ENCODE data around the gene AHDC1.
"Not testable (repeated sequence)": the region's sequence is repeated elsewhere in the genome, so short reads cannot be mapped to it uniquely, and the experiment has no call there.

AHDC1 gene

DNA sequence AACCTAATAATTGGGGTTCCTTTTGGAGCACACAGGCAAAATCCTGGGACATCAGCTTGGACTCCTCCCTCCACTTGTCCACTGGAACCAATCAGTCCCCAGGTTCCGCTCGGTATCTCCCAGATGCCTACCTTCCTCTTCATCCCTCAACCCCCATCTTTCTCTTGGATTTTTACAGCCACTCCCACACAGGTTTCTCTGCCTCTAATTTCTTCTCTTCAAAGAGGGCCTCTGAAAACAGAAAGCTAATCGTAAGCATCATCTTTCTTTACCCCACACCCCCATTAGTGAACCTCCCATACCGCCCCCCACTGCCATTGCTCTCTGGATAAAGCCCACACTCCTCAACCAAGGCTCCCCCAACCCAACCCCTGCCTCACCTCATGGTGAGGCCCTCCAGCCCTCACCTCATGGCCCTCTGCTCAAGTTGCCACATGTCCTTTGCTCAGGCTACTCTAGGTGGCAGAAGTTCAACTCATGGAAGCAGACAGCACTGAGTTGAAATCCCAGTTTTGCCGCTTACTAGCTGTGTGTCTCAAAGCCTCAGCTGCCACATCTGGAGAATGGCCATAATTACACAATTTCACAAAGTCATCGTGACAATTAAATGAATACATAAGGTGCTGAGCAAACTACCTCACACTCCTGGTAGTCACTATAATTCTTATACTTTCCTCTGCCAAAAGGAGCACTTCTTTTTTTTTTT, 95.8 kb downstream of the AHDC1 start:
- DNase-seq: no peak

DNA sequence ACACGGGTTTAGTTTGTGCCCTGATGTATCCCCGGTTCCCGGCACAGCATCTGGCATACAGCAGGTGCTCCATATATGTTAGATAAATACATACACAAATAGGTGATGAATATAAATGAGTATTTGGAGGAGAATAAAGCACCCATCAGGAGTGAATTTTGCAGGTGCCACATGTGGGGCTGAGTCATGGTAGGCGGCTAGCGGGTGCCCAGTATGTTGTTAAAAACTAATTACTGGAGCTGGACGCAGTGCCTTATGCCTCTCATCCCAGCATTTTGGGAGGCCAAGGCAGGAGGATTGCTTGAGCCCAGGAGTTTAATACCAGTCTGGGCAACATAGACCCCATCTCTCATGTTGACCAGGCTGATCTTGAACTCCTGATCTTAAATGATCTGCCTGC, 97.2 kb downstream of the AHDC1 start:
- DNase-seq: no peak

DNA sequence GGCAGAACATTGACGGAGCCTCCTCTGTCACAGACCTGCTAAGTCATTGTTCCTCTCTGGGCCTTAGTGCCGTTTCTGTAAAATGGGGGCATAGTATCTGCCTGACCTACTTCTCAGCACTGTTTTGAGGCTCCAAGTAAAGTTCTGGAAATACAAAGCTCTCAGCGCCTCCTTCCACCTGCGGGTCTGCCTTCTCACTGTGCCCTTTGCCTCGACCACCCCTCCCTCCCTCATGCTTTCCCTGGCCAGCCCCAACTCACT, 98.6 kb downstream of the AHDC1 start:
- no peak for DNase-seq

DNA sequence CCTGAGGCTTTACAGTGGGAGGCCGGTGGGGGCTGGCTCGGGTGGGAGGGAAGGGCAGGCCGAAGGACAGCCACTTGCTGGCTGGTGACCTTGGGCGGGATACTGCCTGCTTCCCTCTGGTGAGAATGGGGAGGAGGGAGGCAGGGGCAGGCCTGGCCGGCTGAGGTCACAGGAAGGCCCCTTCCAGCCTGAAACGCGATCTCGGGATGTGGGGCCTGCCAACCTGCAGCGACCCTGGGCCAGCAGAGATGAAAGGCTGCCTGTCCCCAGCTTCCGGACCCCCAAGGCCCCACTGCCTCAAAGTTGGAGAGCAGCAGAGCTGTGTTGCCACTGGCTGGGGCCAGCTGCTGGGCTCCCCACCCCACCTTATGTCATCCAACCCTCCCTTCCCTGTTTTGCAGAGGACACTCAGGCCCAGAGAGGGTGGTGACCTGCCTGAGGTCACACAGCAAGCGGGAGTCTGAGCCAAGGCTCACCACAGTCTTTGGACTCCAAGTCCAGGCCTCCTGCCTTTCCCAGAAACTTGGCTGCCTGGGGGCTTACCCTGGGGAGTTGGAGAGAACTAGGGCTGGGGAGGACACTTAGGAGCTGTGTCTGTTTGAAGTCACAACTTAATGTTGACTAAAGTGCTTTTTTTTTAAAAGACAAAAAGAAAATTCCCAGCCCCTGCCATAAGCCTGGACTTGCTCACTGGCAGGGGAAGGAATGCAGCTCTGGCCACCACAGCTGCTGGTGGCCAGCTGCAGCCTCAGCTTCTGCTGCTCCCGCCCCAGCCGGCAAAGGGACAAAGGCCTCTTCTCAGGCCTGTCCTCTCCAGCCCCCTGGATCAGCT, 99.1 kb downstream of the AHDC1 start:
- DNase-seq: no peak

DNA sequence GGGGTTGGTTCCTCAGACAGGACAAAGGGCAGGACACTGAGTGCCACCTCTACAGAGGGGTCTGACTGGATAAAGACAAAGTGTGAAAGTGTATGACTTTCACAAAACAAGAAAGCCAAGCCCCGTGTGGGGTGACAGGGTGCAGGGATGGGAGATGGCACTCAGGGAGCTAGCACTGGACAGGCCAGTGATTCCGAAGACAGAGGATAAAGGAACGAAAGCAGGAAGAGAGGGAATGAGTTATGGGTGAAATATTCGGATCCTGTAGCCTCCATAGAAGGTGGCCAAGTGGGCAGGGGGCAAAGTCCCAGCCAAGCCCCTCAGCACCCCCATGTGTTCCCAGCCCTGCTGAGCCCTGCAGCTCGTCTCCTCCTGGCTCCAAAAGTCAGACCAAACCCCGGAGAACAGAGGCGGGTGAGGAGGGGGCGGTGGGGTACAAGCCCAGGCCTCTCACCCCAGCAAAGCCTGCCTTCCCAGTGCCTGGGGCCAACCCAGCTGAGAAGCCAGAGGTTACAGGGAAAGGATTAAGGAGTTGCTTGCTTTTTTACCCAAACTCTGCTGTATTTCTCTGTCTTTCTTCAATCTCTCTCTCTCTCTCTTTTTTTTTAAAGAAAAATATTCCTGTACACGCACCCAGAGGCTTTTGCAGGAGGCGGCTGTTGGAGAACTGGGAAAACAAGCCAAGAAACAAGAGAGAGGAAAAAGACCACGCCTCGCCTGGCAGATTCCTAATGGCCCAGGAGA, 99.9 kb downstream of the AHDC1 start:
- no peak for DNase-seq

DNA sequence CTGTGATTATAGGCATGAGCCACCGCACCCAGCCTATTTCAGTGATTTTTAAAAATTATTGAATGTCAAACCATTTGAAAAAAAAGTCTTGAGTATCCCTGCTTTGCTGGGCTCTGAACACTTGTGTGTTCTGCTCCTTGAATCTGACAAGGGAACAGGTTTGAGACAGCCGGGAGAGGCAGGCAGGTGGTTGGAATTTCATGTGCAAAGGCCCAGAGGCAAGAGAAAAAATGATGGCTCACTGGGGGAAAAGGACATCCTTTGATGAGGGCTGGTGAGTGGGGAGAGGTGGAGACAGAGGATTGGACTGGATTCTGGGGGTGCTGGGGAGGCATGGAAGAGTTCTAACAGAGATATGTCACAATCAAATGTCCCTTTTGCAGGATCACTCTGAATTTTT, 100.9 kb downstream of the AHDC1 start:
- DNase-seq: no peak

DNA sequence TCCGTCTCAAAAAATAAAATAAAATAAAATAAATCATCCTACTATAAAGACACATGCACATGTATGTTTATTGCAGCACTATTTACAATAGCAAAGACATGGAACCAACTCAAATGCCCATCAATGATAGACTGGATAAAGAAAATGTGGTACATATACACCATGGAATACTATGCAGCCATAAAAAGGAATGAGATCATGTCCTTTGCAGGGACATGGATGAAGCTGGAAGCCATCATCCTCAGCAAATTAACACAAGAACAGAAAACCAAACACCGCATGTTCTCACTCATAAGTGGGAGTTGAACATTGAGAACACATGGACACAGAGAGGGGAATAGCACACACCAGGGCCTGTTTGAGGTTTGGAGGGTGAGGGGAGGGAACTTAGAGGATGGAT, 102.8 kb downstream of the AHDC1 start:
- not testable (repeated sequence) for DNase-seq

DNA sequence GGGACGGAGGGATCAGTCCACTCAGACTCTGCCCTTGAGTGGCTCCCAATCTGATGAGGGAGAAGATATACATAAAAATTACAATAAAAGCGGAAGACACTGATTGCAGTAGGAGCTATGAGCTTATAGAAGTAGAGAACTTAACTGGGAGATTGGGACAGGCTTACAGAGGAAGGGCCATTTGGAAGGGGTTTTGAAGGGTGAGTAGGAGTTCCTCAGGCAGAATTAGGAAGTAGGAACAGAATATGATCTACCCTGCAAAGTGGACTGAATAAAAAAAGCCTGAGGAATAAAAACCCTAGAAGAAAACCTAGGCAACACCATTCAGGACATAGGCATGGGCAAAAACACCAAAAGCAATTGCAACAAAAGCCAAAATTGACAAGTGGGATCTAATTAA, 104.8 kb downstream of the AHDC1 start:
- no peak for DNase-seq

DNA sequence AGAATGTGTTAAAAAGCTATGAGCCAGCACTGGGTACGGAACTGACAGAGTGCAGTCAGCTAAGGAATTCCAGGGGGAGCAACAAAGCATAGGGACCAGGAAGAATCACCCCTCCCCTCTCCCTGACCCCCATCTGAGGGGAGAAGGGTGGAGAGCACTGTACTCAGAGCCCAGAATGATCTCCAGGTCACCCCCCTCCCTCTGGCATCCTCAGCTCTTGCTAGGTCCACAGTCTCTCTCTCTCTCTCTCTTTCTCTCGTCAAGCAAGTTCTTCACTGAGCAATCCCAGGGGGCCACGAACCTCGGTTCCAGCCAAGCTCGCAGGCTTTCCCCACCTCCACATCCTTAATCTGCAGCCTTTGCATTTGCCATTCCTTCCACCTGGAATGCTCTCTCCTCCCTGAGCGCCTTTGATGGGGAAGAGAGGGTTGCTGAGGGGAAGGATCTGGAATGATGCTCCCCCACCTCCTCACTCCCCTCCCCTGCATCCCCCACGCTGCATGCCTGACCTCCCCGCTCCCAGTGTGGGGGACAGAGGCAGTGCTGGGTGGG, 107.3 kb downstream of the AHDC1 start:
- no peak for DNase-seq

DNA sequence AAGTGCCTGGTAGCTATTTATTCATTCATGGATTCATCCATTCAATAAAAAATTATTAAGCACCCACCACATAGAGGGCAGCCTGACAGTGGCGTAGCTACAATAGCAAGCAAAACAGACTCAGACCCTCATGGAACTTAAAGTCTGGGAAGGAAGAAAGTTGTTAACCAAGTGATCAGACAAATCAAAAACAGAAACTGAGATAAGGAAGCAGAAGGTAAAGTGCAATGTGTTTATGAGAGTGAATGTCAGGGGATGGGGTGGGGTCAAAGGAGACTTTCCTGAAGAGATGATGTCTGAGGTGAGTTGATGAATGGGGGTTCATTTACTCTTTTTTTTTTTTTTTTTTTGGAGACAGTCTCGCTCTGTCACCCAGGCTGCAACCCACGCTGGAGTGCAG, 111.1 kb downstream of the AHDC1 start:
- no peak for DNase-seq

DNA sequence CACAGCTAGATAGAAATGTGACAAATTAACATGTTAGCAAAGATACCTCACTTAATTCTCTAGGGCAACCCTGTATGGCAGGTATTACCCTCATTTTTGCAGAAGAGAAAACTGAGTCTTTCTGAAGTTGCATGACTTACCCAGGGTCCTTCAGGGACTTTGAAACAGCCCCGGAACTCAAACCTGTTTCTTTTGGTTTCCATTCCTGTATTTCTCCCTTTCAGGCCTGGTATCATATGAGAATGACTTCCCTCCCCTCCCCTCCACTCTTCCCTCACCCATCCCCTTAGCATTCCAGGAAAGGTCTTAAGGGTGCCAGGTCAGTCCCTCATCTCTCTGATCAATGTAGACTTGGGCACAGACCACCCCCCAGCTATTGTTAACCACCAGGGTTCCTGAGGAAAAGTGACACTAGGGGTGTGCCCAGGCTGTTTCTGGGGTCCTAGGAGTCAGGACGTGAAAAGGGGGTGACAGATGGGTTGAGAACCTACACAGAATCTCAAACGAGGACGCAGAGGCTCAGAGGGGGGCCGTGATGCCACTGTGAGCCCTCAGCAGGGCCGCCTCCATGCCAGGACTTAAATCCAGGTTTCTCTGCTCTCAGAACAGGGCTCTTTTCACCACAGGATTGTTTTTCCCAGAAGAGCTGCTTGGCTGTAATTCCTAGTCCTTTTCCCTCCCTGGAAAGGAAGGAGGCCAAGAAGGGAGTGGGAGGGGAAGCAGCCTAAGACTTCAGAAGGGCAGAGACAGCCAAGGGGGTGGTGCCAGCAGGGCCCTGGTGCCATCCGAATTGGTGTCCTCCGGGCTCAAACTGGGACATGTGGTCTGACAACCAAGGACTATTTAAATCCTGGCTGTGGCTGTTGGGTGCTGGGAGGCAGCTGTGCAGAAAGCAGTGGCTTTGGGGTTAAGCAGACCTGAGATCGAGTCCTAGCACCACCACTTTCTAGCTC, 111.9 kb downstream of the AHDC1 start:
- no peak for DNase-seq

DNA sequence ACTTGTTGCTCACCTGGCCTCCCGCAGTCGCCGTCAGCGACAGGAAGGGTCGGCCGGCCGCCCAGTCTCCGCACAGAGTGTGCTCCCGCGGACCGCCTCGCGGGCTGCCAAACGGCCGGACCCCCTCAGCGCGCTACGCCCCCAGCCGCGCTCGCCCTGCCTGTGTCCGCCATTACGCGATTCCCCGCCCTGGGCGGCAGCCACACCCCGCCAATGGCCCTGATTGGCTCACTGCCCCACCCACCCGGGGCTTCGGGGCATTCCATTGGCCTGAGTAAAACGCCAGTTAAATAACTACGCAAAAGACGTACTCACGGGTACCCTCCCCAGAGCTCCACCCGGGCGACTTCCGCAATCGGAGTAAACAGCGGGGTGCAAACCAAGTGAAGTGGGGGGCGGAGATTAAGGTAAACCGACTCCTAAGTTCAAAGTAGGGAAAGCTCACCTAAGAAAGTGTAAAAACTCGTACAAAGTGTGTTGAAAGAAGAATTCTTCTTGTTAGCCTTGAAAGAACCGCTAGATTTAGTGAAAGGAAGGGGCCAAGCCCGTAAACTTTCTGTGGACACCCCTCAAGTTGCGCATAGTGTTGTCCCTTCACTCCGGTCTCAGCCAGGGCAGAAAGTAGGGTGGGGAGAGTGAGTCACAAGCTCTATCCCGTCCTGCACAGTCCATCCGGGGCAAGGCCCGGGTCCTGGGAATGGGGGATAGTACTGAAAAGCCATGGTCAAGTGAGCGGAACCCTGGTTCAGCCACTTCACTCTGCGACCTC, 113.8 kb downstream of the AHDC1 start, which contains the start of gene WASF2:
TSS of gene WASF2 (minus strand) at position 195 of the 769 bp plus-strand sequence. CDS start 61,277 bp downstream, outside the sequence.
- peak; percentile 96 for DNase-seq

DNA sequence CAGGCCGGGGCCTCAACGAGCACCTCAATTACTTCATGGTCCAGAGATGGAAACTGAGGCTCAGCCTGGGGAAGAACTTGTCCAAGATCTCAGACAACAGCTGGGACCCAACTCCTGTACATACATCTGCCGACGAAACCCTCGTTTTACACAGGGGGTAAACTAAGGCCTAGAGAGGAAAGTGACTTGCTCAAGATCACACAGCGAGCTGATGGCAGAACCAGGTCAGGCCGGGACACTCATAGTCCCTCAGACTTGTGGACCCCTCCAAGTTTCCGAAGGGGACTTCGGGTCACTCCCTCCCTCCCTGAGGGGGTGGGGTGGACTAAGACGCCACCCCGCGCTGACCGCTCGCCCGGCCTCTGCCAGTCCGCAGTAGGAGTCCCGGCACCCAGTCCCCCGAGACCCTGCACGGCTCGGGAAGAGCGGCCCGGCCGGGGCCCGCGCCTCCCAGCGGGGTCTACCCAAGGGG, 114.4 kb downstream of the AHDC1 start:
- no peak for DNase-seq

DNA sequence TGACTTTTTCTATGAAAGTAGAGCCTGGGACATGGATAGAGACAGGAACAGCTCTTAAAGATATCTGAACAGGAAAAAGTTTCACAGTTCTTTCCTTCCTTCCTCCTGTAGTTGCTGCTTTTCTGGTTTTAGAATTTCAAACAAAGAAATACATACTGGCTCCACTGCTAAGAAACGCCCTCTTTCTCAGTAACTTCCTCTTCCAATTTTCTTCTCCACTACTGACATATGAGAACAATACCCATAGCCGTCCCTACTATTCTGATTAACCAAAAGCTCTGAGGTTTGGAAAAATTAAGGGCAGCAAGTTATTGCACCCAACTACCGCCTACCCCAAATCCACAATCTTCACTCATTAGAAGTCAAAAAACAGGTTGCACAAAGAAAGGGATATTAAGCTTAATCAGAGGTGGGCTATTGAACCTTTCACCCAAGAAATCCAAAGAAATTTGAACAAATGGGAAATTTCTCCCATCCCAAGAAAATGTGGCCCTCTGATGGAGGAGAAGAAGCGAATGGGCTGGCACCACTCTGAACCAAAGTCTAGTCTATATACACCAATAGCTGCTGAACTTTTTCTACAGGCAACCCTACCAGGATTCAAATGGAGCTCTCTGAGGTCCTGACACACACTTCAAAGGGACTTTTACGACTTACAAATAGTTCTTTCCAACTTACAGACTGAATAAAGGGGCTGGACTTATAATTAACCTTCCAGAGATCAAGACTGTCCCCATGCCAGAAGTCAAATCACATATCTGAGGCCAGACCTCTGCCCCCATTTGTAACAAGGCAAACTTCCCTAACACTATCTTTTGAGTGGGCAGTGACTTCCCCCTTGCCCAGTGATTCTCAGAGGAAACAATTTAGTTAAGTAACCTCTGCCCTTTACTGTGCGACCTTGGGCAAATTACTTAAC, 115.7 kb downstream of the AHDC1 start:
- DNase-seq: no peak

DNA sequence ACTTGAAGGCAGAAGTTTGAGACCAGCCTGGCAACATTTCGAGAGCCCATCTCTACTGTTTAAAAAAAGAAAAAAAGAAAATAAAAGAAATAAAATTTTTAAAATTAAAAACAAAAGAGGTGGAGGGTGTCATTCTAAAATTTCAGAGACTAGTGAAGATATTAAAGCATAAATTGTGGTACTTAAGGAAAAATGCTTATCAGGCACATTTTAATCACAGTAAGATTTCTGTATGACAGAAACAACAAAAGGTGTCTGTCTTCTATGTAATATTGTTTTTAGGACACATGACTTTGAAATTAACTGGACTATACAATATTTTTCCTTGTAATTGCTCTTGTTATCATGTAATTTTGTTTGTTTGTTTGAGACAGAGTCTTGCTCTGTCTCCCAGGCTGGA, 118.6 kb downstream of the AHDC1 start:
- no peak for DNase-seq
